NCI-H748 (cell line): ENCODE results near the gene RBM26.
"Not testable (repeated sequence)": the region's sequence is repeated elsewhere in the genome, so short reads cannot be mapped to it uniquely, and the experiment has no call there.

Experiments used
- DNase-seq: peaks from one replicate; lab custom pipeline; 2025; ENCODE audit not compliant: unreplicated experiment; lab: John Stamatoyannopoulos, UW

Gene RBM26

GRCh38 chr13:79387853-79388252 lies 18.2 kb downstream of the RBM26 start:
- DNase-seq, result no peak

DNA sequence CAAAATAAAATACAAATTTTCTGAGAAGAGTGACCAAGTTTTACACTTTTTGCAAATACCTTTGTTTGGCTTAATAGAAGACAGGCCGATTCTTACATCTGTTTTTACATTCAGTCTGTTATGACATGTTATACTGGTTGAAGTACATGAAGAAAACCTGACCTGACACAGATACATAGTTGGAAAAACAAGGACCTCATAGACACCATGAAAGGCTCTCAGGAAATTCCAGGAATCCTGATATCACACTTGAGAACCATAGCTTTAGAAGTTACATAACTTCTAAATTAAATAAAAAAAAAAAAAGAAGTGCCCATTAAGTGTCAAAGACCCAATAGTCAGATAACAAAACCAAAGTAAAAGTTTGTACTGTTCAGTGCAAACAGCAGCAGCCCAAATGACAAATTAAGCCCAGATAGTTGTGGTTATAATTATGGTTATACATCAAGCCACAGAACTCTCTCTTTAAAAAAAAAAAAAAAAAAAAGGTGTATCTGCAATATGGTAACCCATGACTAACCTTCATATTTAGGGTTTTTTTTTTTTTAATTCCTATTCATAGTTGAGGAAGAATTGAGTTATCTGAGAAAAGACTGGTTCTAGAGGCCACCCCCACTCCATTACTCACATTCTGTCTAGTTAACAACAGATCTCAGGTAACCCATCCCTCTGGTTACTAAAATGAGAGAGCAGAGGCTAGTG lies 19.8 kb downstream of the RBM26 start:
- no peak for DNase-seq

DNA sequence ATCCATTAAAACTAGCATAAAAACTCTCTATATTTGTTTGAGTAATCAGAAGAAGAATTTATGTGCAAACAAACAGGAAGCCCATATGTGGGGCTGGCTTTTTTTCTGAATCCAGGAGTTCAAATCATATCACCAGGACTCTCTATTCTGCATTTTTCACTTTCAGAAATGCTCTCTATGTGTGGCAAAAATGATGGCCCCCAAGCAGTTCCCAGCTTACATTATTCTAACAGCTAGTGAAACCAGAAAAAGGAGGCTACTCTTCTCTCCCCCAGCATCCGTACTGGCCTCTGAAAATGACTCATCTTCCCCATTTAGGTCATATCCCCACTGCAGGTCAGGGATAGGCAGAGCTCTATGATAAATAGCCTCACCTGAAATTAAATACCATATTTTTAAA lies 20.4 kb downstream of the RBM26 start:
- DNase-seq, result no peak

DNA sequence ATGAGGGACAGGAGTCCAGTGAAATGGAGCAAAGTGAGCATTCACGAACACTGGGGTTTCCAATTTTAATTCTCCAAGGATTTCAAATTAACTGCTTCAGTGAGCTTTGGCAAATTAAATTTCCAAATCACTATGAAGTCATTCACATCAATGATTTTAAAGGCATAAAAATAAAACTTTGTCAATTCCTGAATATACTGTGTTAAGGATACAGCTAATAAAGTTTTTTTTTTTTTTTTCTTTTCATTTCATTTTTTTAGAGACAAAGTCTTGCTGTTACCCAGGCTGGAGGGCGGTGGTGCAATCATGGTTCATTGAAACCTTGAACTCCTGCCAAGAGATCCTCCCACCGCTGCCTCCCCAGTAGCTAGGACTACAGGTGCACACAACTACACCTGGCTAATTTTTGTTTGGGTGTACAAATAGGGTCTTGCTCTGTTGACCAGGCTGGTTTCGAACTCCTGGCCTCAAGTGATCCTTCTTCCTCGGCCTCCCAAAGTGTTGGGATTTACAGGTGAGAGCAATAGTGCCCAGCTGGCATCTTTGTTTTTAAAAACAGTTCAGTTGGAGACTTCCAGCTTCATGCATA lies 21.9 kb downstream of the RBM26 start:
- DNase-seq, result peak; percentile 48

GRCh38 chr13:79382545-79383275 lies 23.3 kb downstream of the RBM26 start:
- DNase-seq, result peak; percentile 35

DNA sequence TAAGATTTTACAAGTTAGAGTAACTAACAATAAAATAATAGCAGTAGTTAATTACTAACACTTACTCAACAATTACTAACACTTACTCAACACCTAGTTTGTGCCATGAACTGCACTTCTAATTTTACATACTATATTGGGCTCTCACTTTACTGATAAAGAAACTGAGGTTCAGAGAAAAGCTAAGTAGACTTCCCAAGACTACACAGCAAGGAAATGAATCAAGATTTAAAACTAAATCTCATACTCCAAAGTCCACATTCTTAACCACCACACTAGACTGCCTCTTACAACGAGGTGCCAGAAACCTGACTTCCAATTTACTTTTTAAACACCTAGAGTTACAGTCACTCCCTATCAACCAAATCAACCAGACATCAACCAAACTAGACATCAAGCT lies 25.1 kb downstream of the RBM26 start:
- no peak for DNase-seq

DNA sequence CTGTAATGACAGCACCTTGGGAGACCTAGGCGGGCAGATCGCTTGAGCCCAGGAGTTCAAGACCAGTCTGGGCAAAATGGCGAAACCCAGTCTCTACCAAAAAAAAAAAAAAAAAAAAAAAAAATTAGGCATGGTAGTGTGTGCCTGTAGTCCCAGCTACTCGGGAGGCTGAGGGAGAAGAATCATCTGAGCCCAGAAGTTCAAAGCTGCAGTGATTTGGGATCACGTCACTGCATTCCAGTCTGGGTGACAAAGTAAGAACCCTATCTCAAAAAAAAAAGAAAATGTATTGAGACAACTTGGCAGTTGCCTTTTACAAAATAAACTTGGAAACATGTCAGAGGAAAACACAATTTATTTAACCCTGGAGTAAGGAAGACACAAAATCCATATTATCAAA lies 26.8 kb downstream of the RBM26 start:
- DNase-seq, result no peak

DNA sequence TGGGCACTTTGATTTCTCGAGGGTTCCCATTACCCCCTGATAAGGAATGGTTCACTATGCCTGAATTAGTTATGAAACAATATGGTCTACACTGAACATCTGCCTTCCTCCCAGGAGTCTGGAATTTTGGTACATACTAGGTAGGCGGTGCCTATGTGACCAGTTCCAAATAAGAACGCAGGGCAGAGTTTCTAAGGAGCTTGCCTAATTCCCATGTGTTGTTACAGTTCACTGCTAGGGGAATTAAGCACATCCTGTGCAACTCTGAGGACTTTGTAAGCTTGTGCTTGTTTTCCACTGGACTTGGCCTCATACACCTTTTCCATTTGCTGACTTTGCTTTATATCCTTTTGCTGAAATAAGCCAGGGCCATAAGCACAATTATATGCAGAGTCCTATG lies 29.2 kb downstream of the RBM26 start:
- no peak for DNase-seq

DNA sequence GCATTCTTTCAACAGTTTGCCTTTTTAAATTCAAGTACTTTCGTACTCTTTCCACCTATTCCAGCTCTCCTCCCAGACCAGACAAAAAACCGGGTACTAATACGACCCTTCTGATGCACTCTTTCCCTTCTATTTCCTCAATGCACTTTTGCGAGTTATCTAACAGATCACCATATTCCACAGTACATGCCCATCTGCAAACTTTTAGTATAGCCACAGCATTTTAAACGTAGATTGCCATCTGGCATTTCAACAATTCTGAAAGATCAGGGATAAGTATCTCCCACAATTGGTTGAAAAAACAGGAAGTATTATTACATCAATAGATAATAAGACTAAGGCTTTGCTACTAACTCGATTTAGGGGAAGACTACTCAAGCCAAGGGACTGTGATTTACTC lies 31.5 kb downstream of the RBM26 start:
- DNase-seq, result no peak

DNA sequence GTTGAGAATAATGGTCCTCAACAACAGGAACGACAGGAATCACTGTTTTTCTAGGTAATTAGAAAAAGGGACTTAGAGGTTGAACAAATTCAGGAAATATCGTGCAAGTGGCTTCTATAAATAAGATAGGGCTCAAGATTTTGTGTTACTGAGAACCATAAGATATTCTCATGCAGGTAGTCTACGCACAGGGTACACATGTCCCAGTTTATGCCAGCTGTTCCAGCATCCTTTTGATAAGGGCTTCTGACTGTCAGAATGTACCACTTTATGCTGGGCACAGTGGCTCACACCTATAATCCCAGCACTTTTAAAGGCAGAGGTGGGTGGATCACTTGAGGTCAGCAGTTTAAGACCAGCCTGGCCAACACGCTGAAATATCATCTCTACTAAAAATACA lies 32.1 kb downstream of the RBM26 start:
- no peak for DNase-seq

- no peak for DNase-seq
Observed at GRCh38 chr13:79369226-79369625, 36.8 kb downstream of the RBM26 start.

- DNase-seq, result no peak
Observed at GRCh38 chr13:79365981-79366380, 40.1 kb downstream of the RBM26 start.

DNA sequence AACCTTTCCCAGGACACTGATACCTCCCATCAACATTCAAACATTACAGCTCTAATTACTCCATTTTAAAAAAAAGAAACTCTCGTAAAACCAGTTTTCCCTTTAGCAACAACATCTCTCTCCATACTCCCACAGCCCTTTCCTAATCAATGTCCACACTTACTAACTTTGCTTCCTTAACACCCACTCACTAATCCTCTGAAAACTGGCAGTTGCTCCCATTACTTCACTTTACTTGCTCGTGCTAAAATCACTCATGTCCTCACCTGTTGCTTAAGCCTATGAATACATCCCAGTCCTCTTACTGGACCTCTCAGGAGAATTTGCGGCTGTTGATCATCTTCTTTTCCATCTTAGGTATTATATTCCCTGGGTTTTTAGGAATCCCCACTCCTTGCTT lies 44.8 kb downstream of the RBM26 start:
- DNase-seq, result no peak

- no peak for DNase-seq
Observed at GRCh38 chr13:79360095-79360494, 46.0 kb downstream of the RBM26 start.

GRCh38 chr13:79359064-79359463 lies 47.0 kb downstream of the RBM26 start:
- DNase-seq, result no peak

GRCh38 chr13:79354285-79354684 lies 51.8 kb downstream of the RBM26 start:
- no peak for DNase-seq

DNA sequence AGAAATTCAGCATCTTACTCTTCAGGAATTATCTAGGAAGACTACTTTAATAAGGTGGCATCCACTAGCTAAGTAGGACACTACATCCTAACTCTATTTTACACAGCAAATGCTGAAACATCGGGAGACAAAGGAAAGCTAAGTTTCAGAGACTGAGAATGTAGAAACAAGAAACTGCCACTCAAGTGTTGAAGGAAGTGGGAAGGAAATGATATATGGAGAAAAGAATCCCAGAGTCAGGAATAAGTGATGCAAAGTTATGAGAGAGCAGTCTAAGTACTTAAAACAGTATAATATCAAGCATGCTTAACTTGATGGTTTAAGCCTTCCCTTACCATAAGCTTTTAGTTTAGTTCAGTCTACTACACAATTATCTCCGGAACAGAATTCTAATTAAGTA lies 52.4 kb downstream of the RBM26 start:
- no peak for DNase-seq

DNA sequence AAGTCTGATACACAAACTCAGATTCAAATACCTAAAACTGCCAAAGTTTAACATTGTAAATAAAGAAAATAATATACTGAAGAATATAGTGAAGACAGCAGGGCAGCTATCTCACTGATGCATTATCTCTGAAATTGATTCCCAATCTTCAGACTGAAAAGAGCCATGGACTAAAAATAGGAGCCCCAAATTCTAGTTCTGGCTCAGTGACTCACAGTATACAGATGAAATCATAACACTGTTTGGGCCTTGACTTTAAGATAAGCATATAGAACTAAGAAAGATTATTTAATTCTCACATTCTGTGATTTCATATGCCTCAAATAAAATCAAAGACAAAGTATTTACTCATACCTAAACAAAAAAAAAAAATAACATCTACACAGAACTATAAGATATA lies 53.9 kb downstream of the RBM26 start:
- no peak for DNase-seq

DNA sequence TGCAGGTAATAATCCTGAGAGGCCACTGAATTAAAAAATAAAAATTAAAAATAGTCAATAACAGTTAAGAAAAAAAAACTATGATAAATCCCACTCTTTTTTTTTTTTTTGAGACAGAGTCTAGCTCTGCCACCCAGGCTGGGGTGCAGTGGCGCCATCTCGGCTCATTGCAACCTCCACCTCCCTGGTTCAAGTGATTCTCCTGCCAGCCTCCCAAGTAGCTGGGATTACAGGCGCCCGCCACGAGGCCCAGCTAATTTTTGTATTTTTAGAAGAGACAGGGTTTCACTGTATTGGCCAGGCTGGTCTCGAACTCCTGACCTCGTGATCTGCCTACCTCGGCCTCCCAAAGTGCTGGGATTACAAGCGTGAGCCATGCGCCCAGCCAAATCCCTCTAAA lies 56.4 kb downstream of the RBM26 start:
- DNase-seq, result not testable (repeated sequence)

DNA sequence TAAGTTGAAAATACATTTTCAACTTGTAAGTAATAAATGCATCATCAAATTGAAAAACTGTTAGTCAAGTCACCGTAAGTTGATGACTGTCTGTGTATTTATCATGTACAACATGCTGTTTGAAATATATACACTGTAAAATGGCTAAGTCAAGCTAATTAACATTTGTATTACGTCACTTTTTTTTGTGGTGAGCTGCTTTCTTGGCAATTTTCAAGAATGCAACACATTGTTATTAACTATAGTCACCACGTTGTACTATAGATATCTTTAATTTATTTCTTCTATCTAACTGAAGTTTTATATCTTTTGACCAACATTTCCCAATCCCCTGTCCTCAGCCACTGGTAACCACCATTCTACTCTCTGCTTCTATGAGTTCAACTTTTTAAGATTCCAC lies 57.0 kb downstream of the RBM26 start:
- no peak for DNase-seq

GRCh38 chr13:79346300-79346914 lies 59.6 kb downstream of the RBM26 start:
- no peak for DNase-seq

DNA sequence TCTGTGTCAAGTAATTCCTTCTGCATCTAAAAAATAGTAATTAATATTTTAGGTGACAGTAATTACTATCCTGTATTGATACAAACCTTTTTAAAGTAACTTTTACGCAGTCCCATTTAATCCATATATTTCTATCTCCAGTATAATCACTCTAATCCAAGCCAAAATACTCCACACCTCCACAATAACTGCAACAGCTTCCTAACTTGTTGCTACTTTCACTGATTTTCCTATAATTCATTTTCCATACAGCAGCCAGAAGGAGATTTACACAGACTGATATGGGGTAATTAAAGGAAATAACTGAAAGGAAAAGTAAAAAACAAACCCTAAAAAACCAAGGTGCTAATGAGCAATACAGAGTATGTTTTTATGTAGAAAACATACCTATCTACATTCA lies 64.9 kb downstream of the RBM26 start:
- no peak for DNase-seq
